NT2/D1 (cell line): ENCODE results near the gene AVL9.

Source experiments
- SUZ12 ChIP-seq: IDR thresholded peaks from 2 replicates; pipeline ENCODE4 v1.6.1; 2011; ENCODE audit not compliant: insufficient read length, insufficient read depth; ENCODE audit errors: extremely low read depth
- YY1 ChIP-seq: IDR thresholded peaks from 2 replicates; pipeline ENCODE4 v1.6.1; 2011; ENCODE audit not compliant: insufficient read length, insufficient read depth
- ZNF274 ChIP-seq: IDR thresholded peaks from 2 replicates; pipeline ENCODE4 v1.6.1; 2011; ENCODE audit warnings: mild to moderate bottlenecking, low read depth, low read length

DNA sequence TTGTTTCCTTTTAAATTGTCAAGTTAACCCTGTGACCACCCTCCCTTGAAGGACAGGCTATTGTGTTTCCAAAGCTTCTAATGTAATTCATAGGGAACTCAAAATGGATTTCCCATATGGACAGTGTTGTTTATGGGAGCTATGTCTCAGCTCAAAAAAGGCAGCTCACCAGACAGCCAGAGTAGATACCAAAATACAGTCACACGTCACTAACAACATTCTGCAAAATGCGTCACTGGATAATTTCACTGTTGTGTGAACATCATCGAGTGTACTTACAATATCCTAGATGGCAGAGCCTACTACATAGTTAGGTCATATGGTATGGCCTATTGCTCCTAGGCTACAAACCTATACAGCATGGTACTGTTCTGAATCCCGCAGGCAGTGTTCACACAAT, 97.4 kb downstream of the AVL9 start:
- TF ChIP-seq YY1: no peak
- no peak for TF ChIP-seq ZNF274
- TF ChIP-seq SUZ12: no peak
